H9 (cell line): ENCODE results near the gene PAX6. TPM values are rescaled to one million over a fixed set of nuclear protein-coding genes. Genes with fewer than 3 reads are reported as not detected.

Experiments used
- DNase-seq: peaks from one replicate; pipeline ENCODE4 v3.0.0-alpha.2; 2017
- H2AFZ ChIP-seq: one replicate; pipeline ENCODE4 v1.6.1; 2013; ENCODE audit warnings: mild to moderate bottlenecking, low read length, control low read depth, moderate library complexity
- H2AK5ac ChIP-seq: 2 replicates; pipeline ENCODE4 v1.6.1; 2013; ENCODE audit warnings: low read length, control low read depth, mixed read lengths; ENCODE audit not compliant: insufficient read length
- H2BK120ac ChIP-seq: one replicate; pipeline ENCODE4 v1.6.1; 2013; ENCODE audit warnings: low read depth, mild to moderate bottlenecking, low read length, control low read depth, inconsistent platforms; ENCODE audit not compliant: poor library complexity, severe bottlenecking
- H2BK12ac ChIP-seq: 2 replicates; pipeline ENCODE4 v1.6.1; 2013; ENCODE audit warnings: low read length, control low read depth, mixed read lengths, low read depth; ENCODE audit not compliant: insufficient read length
- H2BK15ac ChIP-seq: 2 replicates; pipeline ENCODE4 v1.6.1; 2013; ENCODE audit warnings: low read depth, low read length, control low read depth
- H2BK20ac ChIP-seq: one replicate; pipeline ENCODE4 v1.6.1; 2013; ENCODE audit warnings: low read depth, mild to moderate bottlenecking, low read length, control low read depth, inconsistent platforms; ENCODE audit not compliant: poor library complexity, severe bottlenecking
- H2BK5ac ChIP-seq: 2 replicates; pipeline ENCODE4 v1.6.1; 2013; ENCODE audit warnings: low read length, control low read depth, mixed read lengths; ENCODE audit not compliant: insufficient read length
- H3K14ac ChIP-seq: 2 replicates; pipeline ENCODE4 v1.6.1; 2013; ENCODE audit warnings: low read length, control low read depth; ENCODE audit not compliant: insufficient read depth
- H3K18ac ChIP-seq: 2 replicates; pipeline ENCODE4 v1.6.1; 2013; ENCODE audit warnings: low read depth, mild to moderate bottlenecking, mixed read lengths, low read length, control low read depth; ENCODE audit not compliant: insufficient read length
- H3K23ac ChIP-seq: 2 replicates; pipeline ENCODE4 v1.6.1; 2013; ENCODE audit warnings: low read length, control low read depth, mixed read lengths, low read depth; ENCODE audit not compliant: insufficient read length
- H3K23me2 ChIP-seq: 2 replicates; pipeline ENCODE4 v1.6.1; 2013; ENCODE audit warnings: low read depth, mild to moderate bottlenecking, mixed read lengths, low read length, control low read depth; ENCODE audit not compliant: insufficient read length, poor library complexity, severe bottlenecking
- H3K27ac ChIP-seq: 2 replicates; pipeline ENCODE4 v1.5.1; 2013; ENCODE audit warnings: low read length, control low read depth, mixed read lengths, low read depth; ENCODE audit not compliant: insufficient read length
- H3K27me3 ChIP-seq: 2 replicates; pipeline ENCODE4 v1.6.1; 2013; ENCODE audit warnings: low read length, control low read depth, inconsistent platforms; ENCODE audit not compliant: insufficient read depth
- H3K4ac ChIP-seq: 2 replicates; pipeline ENCODE4 v1.6.1; 2013; ENCODE audit warnings: low read depth, mild to moderate bottlenecking, control low read depth, inconsistent platforms, low read length, moderate library complexity
- H3K4me1 ChIP-seq: 2 replicates; pipeline ENCODE4 v1.6.1; 2013; ENCODE audit warnings: low read length, control low read depth, inconsistent platforms; ENCODE audit not compliant: insufficient read depth
- H3K4me2 ChIP-seq: 2 replicates; pipeline ENCODE4 v1.6.1; 2013; ENCODE audit warnings: low read length, control low read depth, mixed read lengths; ENCODE audit not compliant: insufficient read length, insufficient read depth
- H3K56ac ChIP-seq: 2 replicates; pipeline ENCODE4 v1.6.1; 2013; ENCODE audit warnings: low read depth, mild to moderate bottlenecking, mixed read lengths, low read length, control low read depth; ENCODE audit not compliant: insufficient read length
- H3K79me1 ChIP-seq: 2 replicates; pipeline ENCODE4 v1.6.1; 2013; ENCODE audit warnings: low read depth, mild to moderate bottlenecking, moderate library complexity, low read length, control low read depth, inconsistent platforms; ENCODE audit not compliant: insufficient read depth, poor library complexity, severe bottlenecking
- H3K79me2 ChIP-seq: 2 replicates; pipeline ENCODE4 v1.6.1; 2013; ENCODE audit warnings: low read length, control low read depth, inconsistent platforms; ENCODE audit not compliant: insufficient read depth
- H3K9ac ChIP-seq: 2 replicates; pipeline ENCODE4 v1.6.1; 2013; ENCODE audit warnings: low read length, control low read depth, mixed read lengths; ENCODE audit not compliant: insufficient read length; ENCODE audit errors: extremely low read depth
- H3K9me3 ChIP-seq: one replicate; pipeline ENCODE4 v1.6.1; 2013; ENCODE audit warnings: low read depth, low read length, inconsistent platforms; ENCODE audit not compliant: control insufficient read depth
- H3T11ph ChIP-seq: one replicate; pipeline ENCODE4 v1.6.1; 2013; ENCODE audit warnings: mild to moderate bottlenecking, low read length, control low read depth, inconsistent platforms
- H4K20me1 ChIP-seq: one replicate; pipeline ENCODE4 v1.6.1; 2013; ENCODE audit not compliant: control insufficient read depth, insufficient read length, insufficient read depth
- H4K5ac ChIP-seq: 2 replicates; pipeline ENCODE4 v1.6.1; 2013; ENCODE audit warnings: low read depth, mild to moderate bottlenecking, mixed read lengths, low read length, control low read depth; ENCODE audit not compliant: insufficient read length
- H4K8ac ChIP-seq: replicated peaks from 2 replicates; pipeline ENCODE4 v1.6.1; 2013; ENCODE audit warnings: low read length, control low read depth, mixed read lengths, low read depth; ENCODE audit not compliant: insufficient read length
- H4K91ac ChIP-seq: 2 replicates; pipeline ENCODE4 v1.6.1; 2013; ENCODE audit warnings: low read depth, mild to moderate bottlenecking, moderate library complexity, mixed read lengths, low read length, control low read depth; ENCODE audit not compliant: insufficient read length
- H3K27ac Mint-ChIP-seq, 3 experiments: 2 replicates in 2 of 3; 3 replicates in 1 of 3; pipeline ENCODE4 v1.8.0; 2020 to 2021; ENCODE audit warnings: mixed read lengths in 3 of 3, mild to moderate bottlenecking in 1 of 3, moderate library complexity in 1 of 3
- H3K27me3 Mint-ChIP-seq: 2 replicates; pipeline ENCODE4 v1.8.0; 2021; ENCODE audit warnings: low read depth, mild to moderate bottlenecking, moderate library complexity, mixed read lengths
- H3K36me3 Mint-ChIP-seq, 3 experiments: 2 replicates in 2 of 3; 3 replicates in 1 of 3; pipeline ENCODE4 v1.8.0; 2020 to 2021; ENCODE audit warnings: low read depth in 3 of 3, mixed read lengths in 3 of 3; ENCODE audit not compliant: insufficient read depth in 1 of 3
- H3K4me1 Mint-ChIP-seq, 2 experiments: 2 replicates each; pipeline ENCODE4 v1.8.0; 2020; ENCODE audit warnings: mixed read lengths in 2 of 2
- H3K4me3 Mint-ChIP-seq, 2 experiments: 2 replicates in 1 of 2; 3 replicates in 1 of 2; pipeline ENCODE4 v1.8.0; 2020 to 2021; ENCODE audit warnings: mild to moderate bottlenecking in 2 of 2, mixed read lengths in 2 of 2, moderate library complexity in 1 of 2
- H3K9me3 Mint-ChIP-seq, 2 experiments: 2 replicates in 1 of 2; 3 replicates in 1 of 2; pipeline ENCODE4 v1.8.0; 2020; ENCODE audit warnings: mild to moderate bottlenecking in 2 of 2, mixed read lengths in 2 of 2, moderate library complexity in 1 of 2
- WGBS: extraction: QIAGEN DNeasy Blood & Tissue Kit; methylation state at CpG from one replicate; pipeline ENCODE4 v1.1.7; 2013; ENCODE audit warnings: missing lambda C conversion rate, low lambda C conversion rate, mixed read lengths; ENCODE audit not compliant: insufficient read length; ENCODE audit errors: extremely low coverage; 5-methylcytosine and 5-hydroxymethylcytosine counted together
- total RNA-seq: library from RNA; stranded (reverse); gene quantifications from 2 replicates; pipeline ENCODE4 v1.2.1, GENCODE V29; 2021
- TF ChIP-seq, protein P1 (sequence below): fragments of 200-600 bp; sonication (generic); conservative IDR thresholded peaks from 3 replicates; pipeline ENCODE4 v1.8.0; 2021; ENCODE audit warnings: antibody characterized with exemption, mild to moderate bottlenecking

The PAX6 gene
- total RNA-seq, 1 experiment from 2014 or later, result not detected

DNA sequence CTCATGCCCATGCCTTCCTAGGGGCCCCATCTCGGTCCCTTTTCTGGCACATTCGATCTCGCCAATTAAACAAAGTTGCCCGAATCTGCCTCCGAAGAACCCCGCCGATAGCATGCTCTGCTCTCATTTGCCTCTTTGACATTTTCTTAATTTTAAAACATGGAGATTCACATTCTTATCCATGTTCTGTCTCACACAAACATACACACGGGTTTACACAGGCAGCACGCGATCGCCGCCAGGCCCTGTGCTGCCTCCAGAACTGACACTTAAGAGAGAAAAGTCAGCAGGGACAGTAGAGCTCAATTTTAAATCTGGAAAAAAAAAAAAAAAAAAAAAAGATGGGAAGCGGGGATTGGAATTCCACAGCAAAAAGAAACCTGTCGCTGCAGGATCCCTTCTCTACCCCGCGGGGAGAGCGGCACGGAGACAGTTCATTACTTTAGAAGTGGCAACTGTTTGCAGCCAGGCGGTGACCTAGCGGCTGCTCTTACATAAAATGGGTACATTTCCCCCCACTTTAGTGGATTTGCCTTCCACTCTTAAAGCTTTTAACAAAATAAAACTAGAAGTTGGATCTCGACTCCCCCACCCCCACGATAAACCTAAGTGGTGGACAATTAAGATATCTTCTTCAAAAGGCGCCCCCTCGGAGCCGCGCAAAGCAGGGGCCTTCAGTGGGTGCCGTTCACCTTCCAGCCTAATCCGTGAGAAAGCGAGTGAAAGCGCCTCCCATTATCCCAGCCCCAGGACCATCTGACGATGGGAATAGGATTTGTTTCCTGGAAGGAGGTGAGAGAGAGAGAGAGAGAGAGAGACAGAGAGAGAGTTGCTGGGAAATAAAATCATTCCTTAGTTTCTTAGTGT is 13.7 kb downstream of the PAX6 start:
- no peak overlapping the region for H2AK5ac ChIP-seq
- no peak overlapping the region for H4K5ac ChIP-seq
- Mint-ChIP-seq H3K9me3 (peaks cover 0 to 3% of the 10 kb centered on the region in 2 experiments; a peak in 2 of 5 replicates), H3K36me3 (no peaks in the 10 kb centered on the region), H3K4me1 (peaks cover 17 to 44% of the 10 kb centered on the region in 2 experiments), H3K4me3 (peak overlapping the region in 1 of 2 experiments; percentile 77; a peak in 4 of 5 replicates), H3K27me3 (peaks cover 97% of the 10 kb centered on the region), H3K27ac (no peak overlapping the region)
- WGBS, result no CpG with 5 or more reads among the region's 31 CpGs
- no peak overlapping the region for H3K9ac ChIP-seq
- no peaks in the 10 kb centered on the region for H3K4me1 ChIP-seq
- no peak overlapping the region for H3T11ph ChIP-seq
- H3K4me2 ChIP-seq, result peak overlapping the region; percentile 49
- no peak overlapping the region for H2BK120ac ChIP-seq
- H3K9me3 ChIP-seq, result no peaks in the 10 kb centered on the region
- peaks cover 10% of the 10 kb centered on the region for H3K23me2 ChIP-seq
- H3K4ac ChIP-seq, result no peak overlapping the region
- H2AFZ ChIP-seq, result no peak overlapping the region
- H2BK15ac ChIP-seq, result no peak overlapping the region
- no peak overlapping the region for H4K91ac ChIP-seq
- no peak overlapping the region for H3K14ac ChIP-seq
- H2BK12ac ChIP-seq, result no peak overlapping the region
- H2BK20ac ChIP-seq, result no peak overlapping the region
- H3K23ac ChIP-seq, result no peak overlapping the region
- no peaks in the 10 kb centered on the region for H3K79me1 ChIP-seq
- H4K20me1 ChIP-seq, result no peaks in the 10 kb centered on the region
- no peak overlapping the region for H2BK5ac ChIP-seq
- H3K27me3 ChIP-seq, result peaks cover 59% of the 10 kb centered on the region
- no peak overlapping the region for H3K18ac ChIP-seq
- DNase-seq, result no peak
- H4K8ac ChIP-seq, result no peak overlapping the region
- no peak overlapping the region for H3K56ac ChIP-seq
- no peaks in the 10 kb centered on the region for H3K79me2 ChIP-seq
- H3K27ac ChIP-seq, result no peak overlapping the region
- TF ChIP-seq, protein P1, sequence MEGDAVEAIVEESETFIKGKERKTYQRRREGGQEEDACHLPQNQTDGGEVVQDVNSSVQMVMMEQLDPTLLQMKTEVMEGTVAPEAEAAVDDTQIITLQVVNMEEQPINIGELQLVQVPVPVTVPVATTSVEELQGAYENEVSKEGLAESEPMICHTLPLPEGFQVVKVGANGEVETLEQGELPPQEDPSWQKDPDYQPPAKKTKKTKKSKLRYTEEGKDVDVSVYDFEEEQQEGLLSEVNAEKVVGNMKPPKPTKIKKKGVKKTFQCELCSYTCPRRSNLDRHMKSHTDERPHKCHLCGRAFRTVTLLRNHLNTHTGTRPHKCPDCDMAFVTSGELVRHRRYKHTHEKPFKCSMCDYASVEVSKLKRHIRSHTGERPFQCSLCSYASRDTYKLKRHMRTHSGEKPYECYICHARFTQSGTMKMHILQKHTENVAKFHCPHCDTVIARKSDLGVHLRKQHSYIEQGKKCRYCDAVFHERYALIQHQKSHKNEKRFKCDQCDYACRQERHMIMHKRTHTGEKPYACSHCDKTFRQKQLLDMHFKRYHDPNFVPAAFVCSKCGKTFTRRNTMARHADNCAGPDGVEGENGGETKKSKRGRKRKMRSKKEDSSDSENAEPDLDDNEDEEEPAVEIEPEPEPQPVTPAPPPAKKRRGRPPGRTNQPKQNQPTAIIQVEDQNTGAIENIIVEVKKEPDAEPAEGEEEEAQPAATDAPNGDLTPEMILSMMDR, result no peak
